Measurements from ENCODE around the gene ERC1. TPM values are rescaled to one million over a fixed set of nuclear protein-coding genes. Genes with fewer than 3 reads are reported as not detected.

The ERC1 gene
- total and polyA plus RNA-seq, 2 of the 4 experiments (the other 2 are of a cell fraction), result 11.6 to 25.6 TPM

- Histone ChIP-seq H3K9me1 (ENCODE audit: insufficient read depth, low read length) (no peaks in the 10 kb centered on the region), H3K4ac (ENCODE audit: low read depth, low read length) (no peak overlapping the region), H3K4me2 (ENCODE audit: low read depth, low read length) (no peak overlapping the region), H3K56ac (ENCODE audit: extremely low read depth, insufficient read depth, low read length) (no peak overlapping the region), H2AK9ac (replicated peaks; ENCODE audit: low read depth, low read length, poor library complexity) (no peak overlapping the region), H4K5ac (ENCODE audit: low read depth, low read length) (no peak overlapping the region), H2BK15ac (ENCODE audit: low read depth, low read length) (no peak overlapping the region), H2BK120ac (ENCODE audit: low read depth, low read length) (no peak overlapping the region), H3K27ac (ENCODE audit: insufficient read depth, low read length) (no peak overlapping the region), H4K20me1 (ENCODE audit: insufficient read depth, low read length) (no peaks in the 10 kb centered on the region), H2AK5ac (ENCODE audit: low read depth, low read length) (no peak overlapping the region), H2BK5ac (ENCODE audit: low read depth, low read length, poor library complexity, severe bottlenecking) (no peak overlapping the region), H3K4me3 (ENCODE audit: insufficient read depth, low read depth, low read length) (no peak overlapping the region), H4K8ac (ENCODE audit: low read depth in 2 of 2, low read length in 2 of 2) (no peak overlapping the region), H3K14ac (replicated peaks; ENCODE audit: low read depth, low read length) (no peak overlapping the region), H3K9ac (ENCODE audit: low read depth, low read length) (no peak overlapping the region), H3K4me1 (ENCODE audit: control insufficient read depth, insufficient read depth, low read length) (no peaks in the 10 kb centered on the region), H3K27me3 (ENCODE audit: control insufficient read depth, insufficient read depth, low read length) (no peaks in the 10 kb centered on the region), H4K91ac (ENCODE audit: insufficient read depth, low read depth, low read length) (no peak overlapping the region), H3K36me3 (ENCODE audit: control insufficient read depth, insufficient read depth, low read length) (no peaks in the 10 kb centered on the region), H3K79me1 (ENCODE audit: low read depth in 1 of 2, low read length in 2 of 2) (peaks cover 0 to 5% of the 10 kb centered on the region in 2 experiments; a peak in 3 of 4 replicates), H3K23ac (ENCODE audit: low read depth, low read length) (no peak overlapping the region), H2AFZ (replicated peaks; ENCODE audit: low read length, poor library complexity) (no peak overlapping the region), H3K18ac (ENCODE audit: low read depth, low read length) (no peak overlapping the region), H2BK20ac (ENCODE audit: low read depth, low read length) (no peak overlapping the region), H3K9me3 (ENCODE audit: control insufficient read depth, insufficient read depth, low read length) (no peaks in the 10 kb centered on the region)
- ChIA-PET CTCF (no interaction called here), POLR2A (ENCODE audit: unreplicated experiment) (no interaction called here)
- DNase-seq (no peak), ATAC-seq (ENCODE audit: low read depth) (no peak)
- dilution Hi-C loops (cut with HindIII; ENCODE audit: low sequenced_read_pairs, unreplicated experiment) (no loop called here), in situ Hi-C loops (cut with MboI; ENCODE audit: low sequenced_read_pairs) (no loop called here), intact Hi-C loops (cut with micrococcal nuclease) (no loop called here)
- WGBS, 2 experiments (ENCODE audit: extremely low coverage in 2 of 2, insufficient read length in 1 of 2), result no CpG with 5 or more reads among the region's 3 CpGs
- TF ChIP-seq, protein P1, sequence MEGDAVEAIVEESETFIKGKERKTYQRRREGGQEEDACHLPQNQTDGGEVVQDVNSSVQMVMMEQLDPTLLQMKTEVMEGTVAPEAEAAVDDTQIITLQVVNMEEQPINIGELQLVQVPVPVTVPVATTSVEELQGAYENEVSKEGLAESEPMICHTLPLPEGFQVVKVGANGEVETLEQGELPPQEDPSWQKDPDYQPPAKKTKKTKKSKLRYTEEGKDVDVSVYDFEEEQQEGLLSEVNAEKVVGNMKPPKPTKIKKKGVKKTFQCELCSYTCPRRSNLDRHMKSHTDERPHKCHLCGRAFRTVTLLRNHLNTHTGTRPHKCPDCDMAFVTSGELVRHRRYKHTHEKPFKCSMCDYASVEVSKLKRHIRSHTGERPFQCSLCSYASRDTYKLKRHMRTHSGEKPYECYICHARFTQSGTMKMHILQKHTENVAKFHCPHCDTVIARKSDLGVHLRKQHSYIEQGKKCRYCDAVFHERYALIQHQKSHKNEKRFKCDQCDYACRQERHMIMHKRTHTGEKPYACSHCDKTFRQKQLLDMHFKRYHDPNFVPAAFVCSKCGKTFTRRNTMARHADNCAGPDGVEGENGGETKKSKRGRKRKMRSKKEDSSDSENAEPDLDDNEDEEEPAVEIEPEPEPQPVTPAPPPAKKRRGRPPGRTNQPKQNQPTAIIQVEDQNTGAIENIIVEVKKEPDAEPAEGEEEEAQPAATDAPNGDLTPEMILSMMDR (conservative IDR thresholded peaks at IDR 0.05; ENCODE audit: low read depth, low read length), result no peak
- TF ChIP-seq NFE2L2 (IDR thresholded peaks at IDR 0.05; ENCODE audit: low read depth, low read length), result no peak
- TF ChIP-seq FOS (IDR thresholded peaks at IDR 0.05; ENCODE audit: low read depth, low read length), result no peak
- no peak for TF ChIP-seq SMC3 (IDR thresholded peaks at IDR 0.05; ENCODE audit: low read depth, low read length)
- TF ChIP-seq BHLHE40 (IDR thresholded peaks at IDR 0.05; ENCODE audit: low read depth, low read length), result no peak
- no peak for TF ChIP-seq RCOR1 (IDR thresholded peaks at IDR 0.05; ENCODE audit: insufficient replicate concordance, low read length)
- TF ChIP-seq, protein P2, sequence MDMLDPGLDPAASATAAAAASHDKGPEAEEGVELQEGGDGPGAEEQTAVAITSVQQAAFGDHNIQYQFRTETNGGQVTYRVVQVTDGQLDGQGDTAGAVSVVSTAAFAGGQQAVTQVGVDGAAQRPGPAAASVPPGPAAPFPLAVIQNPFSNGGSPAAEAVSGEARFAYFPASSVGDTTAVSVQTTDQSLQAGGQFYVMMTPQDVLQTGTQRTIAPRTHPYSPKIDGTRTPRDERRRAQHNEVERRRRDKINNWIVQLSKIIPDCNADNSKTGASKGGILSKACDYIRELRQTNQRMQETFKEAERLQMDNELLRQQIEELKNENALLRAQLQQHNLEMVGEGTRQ (IDR thresholded peaks at IDR 0.05; ENCODE audit: low read depth, low read length), result no peak
- no peak for TF ChIP-seq MXI1 (IDR thresholded peaks at IDR 0.05; ENCODE audit: borderline replicate concordance, low read depth, low read length)
- BruUV-seq (replicated peaks), result no TSS peak
These were observed 259.6 kb downstream of the ERC1 start for GRCh38 chr12:1250641-1251040.
